Sigmoid colon (tissue), 4 donors: ENCODE measurements around the gene XYLT1.

Experiments
- CTCF ChIP-seq, 4 experiments: fragments of 450-650 bp in 3 of 4; fragments of 200-600 bp in 1 of 4; IDR thresholded peaks; one replicate each; pipeline ENCODE4 v1.5.1; 2016 to 2019; ENCODE audit warnings: antibody characterized with exemption in 4 of 4, mild to moderate bottlenecking in 3 of 4, moderate library complexity in 2 of 4
- POLR2AphosphoS5 ChIP-seq, 4 donors: sonication (generic); formaldehyde crosslinking; IDR thresholded peaks; one replicate each; pipeline ENCODE4 v1.6.1; 2017; ENCODE audit warnings: antibody characterized with exemption in 4 of 4

GRCh38 chr16:17368446-17368845, 102.3 kb downstream of the XYLT1 start:
- TF ChIP-seq CTCF (IDR thresholded peaks at IDR 0.05) (no peak), POLR2AphosphoS5 (IDR thresholded peaks at IDR 0.05) (no peak)
